ENCODE measurements around the gene COMMD9.
A peak's percentile ranks its signal among the peaks of the same experiment; 100 is the strongest.

Gene COMMD9

GRCh38 chr11:36309779-36310178 lies 20.6 kb upstream of the COMMD9 start:
- H3K27ac ChIP-seq, result no peak overlapping the region
- DNase-seq (ENCODE audit: low spot score), result no peak
- no peak overlapping the region for H3K4me3 ChIP-seq
- TF ChIP-seq CTCF (IDR thresholded peaks at IDR 0.05), result no peak

- DNase-seq (ENCODE audit: low spot score), result no peak
- no peak for TF ChIP-seq CTCF (IDR thresholded peaks at IDR 0.05)
- no peak overlapping the region for H3K4me3 ChIP-seq
- H3K27ac ChIP-seq, result no peak overlapping the region
Measured at GRCh38 chr11:36308577-36308976, 19.4 kb upstream of the COMMD9 start.

- no peak for DNase-seq (ENCODE audit: low spot score)
- H3K27ac ChIP-seq, result no peak overlapping the region
- H3K4me3 ChIP-seq, result no peak overlapping the region
Measured at GRCh38 chr11:36306888-36307287, 17.7 kb upstream of the COMMD9 start.

GRCh38 chr11:36305047-36305446 lies 15.8 kb upstream of the COMMD9 start:
- TF ChIP-seq CTCF (IDR thresholded peaks at IDR 0.05), result no peak
- no peak for DNase-seq (ENCODE audit: low spot score)
- no peak overlapping the region for H3K4me3 ChIP-seq
- no peak overlapping the region for H3K27ac ChIP-seq

More at GRCh38 chr11:36306888-36307287, 17.7 kb upstream of the COMMD9 start:
- TF ChIP-seq CTCF (IDR thresholded peaks at IDR 0.05), result peak; percentile 18

GRCh38 chr11:36304351-36304750 lies 15.1 kb upstream of the COMMD9 start:
- DNase-seq (ENCODE audit: low spot score), result no peak

GRCh38 chr11:36300650-36301049 lies 11.4 kb upstream of the COMMD9 start:
- Histone ChIP-seq H3K4me3 (no peak overlapping the region), H3K27ac (no peak overlapping the region)
- no peak for TF ChIP-seq CTCF (IDR thresholded peaks at IDR 0.05)
- DNase-seq (ENCODE audit: low spot score), result no peak

More at GRCh38 chr11:36304351-36304750, 15.1 kb upstream of the COMMD9 start:
- H3K4me3 ChIP-seq, result no peak overlapping the region
- no peak for TF ChIP-seq CTCF (IDR thresholded peaks at IDR 0.05)
- no peak overlapping the region for H3K27ac ChIP-seq

- Histone ChIP-seq H3K4me3 (no peak overlapping the region), H3K27ac (no peak overlapping the region)
- DNase-seq (ENCODE audit: low spot score), result no peak
- TF ChIP-seq CTCF (IDR thresholded peaks at IDR 0.05), result no peak
Measured at GRCh38 chr11:36296884-36297543, 7.8 kb upstream of the COMMD9 start.
